RWPE2 (cell line): ENCODE measurements around the gene MAP2K1.

Source experiments
- ATAC-seq: fragments of 200-7000 bp; cut with Tn5 transposase; 3 replicates; pipeline ENCODE4 v1.9.1; 2021; ENCODE audit warnings: low read depth
- DNase-seq: peaks from one replicate; pipeline ENCODE4 v3.0.0-alpha.2; 2020; ENCODE audit warnings: low spot score
- H3K27ac ChIP-seq: fragments of 450-650 bp; 2 replicates; pipeline ENCODE4 v1.5.1; 2017; ENCODE audit warnings: mild to moderate bottlenecking; ENCODE audit not compliant: poor library complexity, severe bottlenecking
- H3K27me3 ChIP-seq: fragments of 250-450 bp; sonication (Bioruptor Pico); 2 replicates; pipeline ENCODE4 v1.5.1; 2021; ENCODE audit warnings: mild to moderate bottlenecking, moderate library complexity; ENCODE audit not compliant: insufficient read depth, poor library complexity, severe bottlenecking
- H3K36me3 ChIP-seq: fragments of 250-450 bp; sonication (Bioruptor Pico); 2 replicates; pipeline ENCODE4 v1.5.1; 2020; ENCODE audit warnings: low read depth, mild to moderate bottlenecking, moderate library complexity
- H3K4me1 ChIP-seq: fragments of 250-450 bp; sonication (Bioruptor Pico); 2 replicates; pipeline ENCODE4 v1.5.1; 2021; ENCODE audit warnings: mild to moderate bottlenecking, moderate library complexity; ENCODE audit not compliant: insufficient read depth, poor library complexity, severe bottlenecking
- H3K4me3 ChIP-seq: fragments of 250-450 bp; sonication (Bioruptor Pico); 2 replicates; pipeline ENCODE4 v1.5.1; 2021; ENCODE audit warnings: mild to moderate bottlenecking, moderate library complexity; ENCODE audit not compliant: severe bottlenecking
- H3K9me3 ChIP-seq: fragments of 250-450 bp; sonication (Bioruptor Pico); 2 replicates; pipeline ENCODE4 v1.5.1; 2021; ENCODE audit warnings: mild to moderate bottlenecking, moderate library complexity; ENCODE audit not compliant: severe bottlenecking
- TF ChIP-seq, protein P1 (sequence below): fragments of 450-650 bp; IDR thresholded peaks from one replicate; pipeline ENCODE4 v1.5.1; 2017; ENCODE audit warnings: mild to moderate bottlenecking, moderate library complexity; ENCODE audit not compliant: poor library complexity, severe bottlenecking

MAP2K1 gene

DNA sequence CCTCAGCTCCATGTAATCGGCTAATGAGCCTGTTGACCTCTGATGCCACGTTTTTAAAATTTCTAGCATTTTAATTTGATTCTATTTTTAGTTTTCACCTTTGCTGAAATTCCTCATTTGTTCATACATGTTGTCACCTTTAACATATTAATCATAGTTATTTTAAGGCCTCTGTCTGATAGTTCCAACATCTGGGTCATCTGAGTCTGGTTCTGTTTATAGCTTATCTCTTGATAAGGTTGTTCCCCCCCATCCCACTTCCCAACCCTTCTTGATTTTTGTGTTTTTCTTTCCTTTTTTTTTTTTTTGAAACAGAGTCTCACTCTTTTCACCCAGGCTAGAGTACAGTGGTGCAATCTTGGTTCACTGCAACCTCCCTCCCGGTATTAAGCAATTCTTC is 36.4 kb downstream of the MAP2K1 start:
- no peak for ATAC-seq
- Histone ChIP-seq H3K9me3 (no peaks in the 10 kb centered on the region), H3K27me3 (no peaks in the 10 kb centered on the region), H3K36me3 (peaks cover 20% of the 10 kb centered on the region; the same call in 1 of the 2 replicates), H3K4me1 (no peaks in the 10 kb centered on the region), H3K27ac (no peak overlapping the region), H3K4me3 (no peak overlapping the region)
- TF ChIP-seq, protein P1, sequence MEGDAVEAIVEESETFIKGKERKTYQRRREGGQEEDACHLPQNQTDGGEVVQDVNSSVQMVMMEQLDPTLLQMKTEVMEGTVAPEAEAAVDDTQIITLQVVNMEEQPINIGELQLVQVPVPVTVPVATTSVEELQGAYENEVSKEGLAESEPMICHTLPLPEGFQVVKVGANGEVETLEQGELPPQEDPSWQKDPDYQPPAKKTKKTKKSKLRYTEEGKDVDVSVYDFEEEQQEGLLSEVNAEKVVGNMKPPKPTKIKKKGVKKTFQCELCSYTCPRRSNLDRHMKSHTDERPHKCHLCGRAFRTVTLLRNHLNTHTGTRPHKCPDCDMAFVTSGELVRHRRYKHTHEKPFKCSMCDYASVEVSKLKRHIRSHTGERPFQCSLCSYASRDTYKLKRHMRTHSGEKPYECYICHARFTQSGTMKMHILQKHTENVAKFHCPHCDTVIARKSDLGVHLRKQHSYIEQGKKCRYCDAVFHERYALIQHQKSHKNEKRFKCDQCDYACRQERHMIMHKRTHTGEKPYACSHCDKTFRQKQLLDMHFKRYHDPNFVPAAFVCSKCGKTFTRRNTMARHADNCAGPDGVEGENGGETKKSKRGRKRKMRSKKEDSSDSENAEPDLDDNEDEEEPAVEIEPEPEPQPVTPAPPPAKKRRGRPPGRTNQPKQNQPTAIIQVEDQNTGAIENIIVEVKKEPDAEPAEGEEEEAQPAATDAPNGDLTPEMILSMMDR: no peak
- DNase-seq: no peak

DNA sequence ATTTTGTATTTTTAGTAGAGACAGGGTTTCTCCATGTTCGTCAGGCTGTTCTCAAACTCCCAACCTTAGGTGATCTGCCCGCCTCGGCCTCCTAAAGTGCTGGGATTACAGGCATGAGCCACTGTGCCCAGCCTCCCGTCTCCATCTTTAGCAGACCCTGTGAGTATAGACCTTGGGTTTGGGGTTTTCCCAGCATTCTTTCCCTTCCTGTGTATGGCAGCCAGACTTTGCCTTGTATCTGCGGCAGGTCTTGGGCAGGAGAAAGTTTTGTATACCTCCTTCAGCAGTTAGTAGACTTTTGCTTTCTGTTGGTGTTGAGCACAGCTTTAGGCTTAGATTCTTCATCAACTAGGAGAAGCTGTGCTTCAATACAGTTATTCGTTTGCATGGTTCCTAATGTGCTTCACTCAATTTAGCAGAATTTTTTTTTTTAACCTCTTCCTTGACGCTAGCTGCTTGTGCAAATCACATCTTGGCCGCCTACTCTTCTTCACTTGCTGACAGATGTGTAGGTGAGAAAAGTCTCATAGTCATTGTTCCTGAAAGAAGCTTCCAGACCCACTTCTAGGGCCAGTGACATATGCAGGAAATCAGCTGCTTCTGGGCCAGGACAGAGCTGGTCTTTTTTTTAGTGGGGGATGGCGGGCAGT is 38.4 kb downstream of the MAP2K1 start:
- TF ChIP-seq, protein P1: no peak
- peaks cover 20% of the 10 kb centered on the region; the same call in 1 of the 2 replicates for H3K36me3 ChIP-seq
- ATAC-seq (no peak), DNase-seq (no peak)
- H3K27me3 ChIP-seq: no peaks in the 10 kb centered on the region
- H3K9me3 ChIP-seq: no peaks in the 10 kb centered on the region
- H3K4me3 ChIP-seq: no peak overlapping the region
- no peaks in the 10 kb centered on the region for H3K4me1 ChIP-seq
- H3K27ac ChIP-seq: no peak overlapping the region

DNA sequence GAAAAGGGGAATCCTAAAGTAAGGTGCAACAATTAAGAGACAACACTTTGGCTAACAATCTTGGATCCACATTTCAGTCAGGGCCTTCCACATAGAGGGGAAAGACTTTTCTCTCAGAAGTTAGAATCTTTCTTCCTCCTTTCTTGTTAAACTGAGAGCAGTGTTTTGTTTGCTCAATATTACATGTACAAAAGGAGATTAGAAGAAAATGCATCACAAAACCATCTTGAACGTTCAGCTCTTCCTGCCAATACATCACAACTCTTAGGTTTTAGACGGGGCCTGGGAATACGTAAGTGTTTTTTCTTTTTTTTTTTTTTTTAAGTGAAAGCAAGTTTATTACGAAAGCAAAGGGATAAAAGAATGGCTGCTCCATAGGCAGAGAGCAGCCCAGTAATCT is 39.1 kb downstream of the MAP2K1 start:
- peaks cover 20% of the 10 kb centered on the region; the same call in 1 of the 2 replicates for H3K36me3 ChIP-seq
- DNase-seq (no peak), ATAC-seq (no peak)
- no peak overlapping the region for H3K4me3 ChIP-seq
- no peak overlapping the region for H3K27ac ChIP-seq
- no peaks in the 10 kb centered on the region for H3K9me3 ChIP-seq
- TF ChIP-seq, protein P1: no peak
- H3K27me3 ChIP-seq: no peaks in the 10 kb centered on the region
- H3K4me1 ChIP-seq: no peaks in the 10 kb centered on the region

DNA sequence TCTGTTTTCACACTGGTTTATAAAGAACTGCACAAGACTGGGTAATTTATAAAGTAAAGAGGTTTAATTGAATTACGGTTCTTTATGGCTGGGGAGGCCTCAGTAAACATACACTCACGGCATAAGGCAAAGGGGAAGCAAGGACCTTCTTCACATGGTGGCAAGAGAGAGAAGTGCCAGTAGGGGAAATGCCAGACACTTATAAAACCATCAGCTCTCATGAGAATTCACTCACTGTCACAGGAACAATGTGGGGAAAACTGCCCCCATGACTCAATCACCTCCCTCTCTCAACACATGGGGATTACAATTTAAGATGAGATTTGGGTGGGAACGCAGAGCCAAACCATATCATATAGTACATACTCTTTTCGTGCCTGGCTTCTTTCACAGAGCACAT is 42.4 kb downstream of the MAP2K1 start:
- Histone ChIP-seq H3K4me1 (no peaks in the 10 kb centered on the region), H3K36me3 (peaks cover 30% of the 10 kb centered on the region), H3K4me3 (no peak overlapping the region), H3K27ac (no peak overlapping the region), H3K27me3 (no peaks in the 10 kb centered on the region), H3K9me3 (no peaks in the 10 kb centered on the region)
- ATAC-seq: no peak
- TF ChIP-seq, protein P1: no peak
- no peak for DNase-seq

DNA sequence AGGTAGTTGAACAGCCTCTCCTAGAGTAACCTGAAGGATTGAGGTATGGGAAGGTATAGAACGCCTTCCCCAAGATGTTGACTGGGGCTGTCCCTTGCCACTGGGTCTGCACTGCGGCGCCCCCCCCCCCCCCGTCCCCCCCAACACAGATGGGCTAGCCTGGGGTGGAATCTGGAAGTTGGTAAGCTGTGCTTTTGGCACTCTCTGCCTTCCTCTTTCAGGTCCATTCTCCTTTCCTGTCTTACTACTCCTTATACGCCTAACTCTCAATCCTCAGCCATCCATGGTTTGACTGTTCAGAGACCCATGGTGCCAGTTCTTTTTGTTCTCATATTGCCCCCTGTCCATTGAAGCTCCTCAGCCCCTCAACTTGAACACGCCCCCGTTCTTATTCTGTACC is 42.8 kb downstream of the MAP2K1 start:
- Histone ChIP-seq H3K36me3 (peaks cover 31% of the 10 kb centered on the region), H3K4me1 (no peaks in the 10 kb centered on the region), H3K4me3 (no peak overlapping the region), H3K9me3 (no peaks in the 10 kb centered on the region), H3K27me3 (no peaks in the 10 kb centered on the region), H3K27ac (no peak overlapping the region)
- no peak for DNase-seq
- ATAC-seq: no peak
- TF ChIP-seq, protein P1: no peak
